Pericardium fibroblast (primary cell): ENCODE results near the gene U2SURP. TPM values are rescaled to one million over a fixed set of nuclear protein-coding genes. Genes with fewer than 3 reads are reported as not detected.

Experiments
- total RNA-seq: library from RNA; depleted of rRNA; stranded (reverse); fragments of >200 nt; gene quantifications from 2 replicates; pipeline ENCODE4 v1.2.3, GENCODE V29; 2015

Gene U2SURP
- total RNA-seq: 22.3 and 26.1 TPM in 2 replicates

DNA sequence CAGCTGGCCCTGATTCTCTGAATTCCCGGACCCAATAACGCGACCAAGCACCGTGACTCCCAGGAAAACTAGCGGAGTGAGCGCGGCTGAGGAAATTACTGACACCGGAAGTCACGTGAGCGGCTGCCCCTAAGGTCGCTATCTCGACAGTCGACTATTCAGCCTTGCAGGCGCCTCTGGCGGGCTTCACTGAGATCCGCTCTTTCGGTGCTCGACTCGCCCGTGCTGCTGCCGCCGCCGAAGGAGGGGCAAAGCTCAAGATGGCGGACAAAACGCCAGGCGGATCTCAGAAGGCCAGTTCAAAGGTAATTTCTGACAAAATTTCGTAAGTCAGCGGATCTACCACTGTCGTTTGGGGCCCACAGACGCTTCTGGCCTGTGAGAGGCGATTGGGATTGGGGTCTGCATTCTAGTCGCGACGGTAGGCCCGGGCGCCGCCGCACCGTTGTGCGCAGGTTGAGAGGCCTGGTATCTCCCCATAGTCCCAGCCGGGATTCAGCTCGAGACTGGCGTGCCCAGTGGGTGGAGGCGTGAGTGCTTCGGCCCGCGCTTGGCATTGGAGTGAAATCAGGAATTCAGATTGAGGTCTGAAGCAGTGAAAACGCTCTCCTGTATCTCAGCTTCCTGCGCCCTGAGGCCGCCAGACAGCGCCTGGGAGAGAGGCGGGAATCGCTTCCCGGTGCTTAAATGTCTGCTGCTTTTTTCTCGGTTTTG, at the start of gene U2SURP:
U2SURP (plus strand) TSS at position 202 of the 714 bp plus-strand sequence; CDS start at position 261, 59 bp downstream.

GRCh38 chr3:142963516-142964448, 37.6 kb upstream of the U2SURP start, which contains the start of gene PAQR9:
PAQR9 (minus strand) TSS chr3:142963674; CDS start chr3:142963336, 338 bp downstream.

Other genes starting within 250 kb of the U2SURP start
- gene PCOLCE2, start 112.5 kb upstream of the U2SURP start, total RNA-seq: 3.5 and 10.9 TPM in 2 replicates
- not detected in 2 replicates for gene PAQR9, start 37.9 kb upstream of the U2SURP start, total RNA-seq
- 48.9 and 62.1 TPM in 2 replicates for gene CHST2, start 118.2 kb downstream of the U2SURP start, total RNA-seq